CD14-positive monocyte (primary cell): Measurements from ENCODE around the gene DCC. TPM values are rescaled to one million over a fixed set of nuclear protein-coding genes. Genes with fewer than 3 reads are reported as not detected.

Source experiments
- DNase-seq, 3 donors: peaks; one replicate each; pipeline ENCODE4 v3.0.0-alpha.2; 2011 to 2022
- H2AFZ ChIP-seq: 2 replicates; pipeline ENCODE4 v1.6.0; 2012; ENCODE audit warnings: mild to moderate bottlenecking, low read depth, low read length, inconsistent platforms; ENCODE audit not compliant: insufficient read depth, poor library complexity, severe bottlenecking
- H3K27ac ChIP-seq, 2 donors: 1 replicate in 1 of 2; 2 replicates in 1 of 2; pipeline ENCODE4 v1.5.1; 2012 to 2013; ENCODE audit warnings: low read length in 2 of 2, control low read depth in 1 of 2, inconsistent platforms in 1 of 2, low read depth in 1 of 2, mild to moderate bottlenecking in 1 of 2
- H3K27me3 ChIP-seq, 2 donors: one replicate each; pipeline versions ENCODE4 v1.6.0 to v1.6.1; 2011 to 2013; ENCODE audit warnings: low read length in 2 of 2; ENCODE audit not compliant: control insufficient read depth in 2 of 2, insufficient read depth in 2 of 2
- H3K36me3 ChIP-seq, 2 donors: replicated peaks in 1 of 2; 1 replicate in 1 of 2; 2 replicates in 1 of 2; pipeline versions ENCODE4 v1.5.1 to v1.6.1; 2012 to 2013; ENCODE audit warnings: low read length in 2 of 2, control low read depth in 1 of 2, inconsistent platforms in 1 of 2, mild to moderate bottlenecking in 1 of 2; ENCODE audit not compliant: insufficient read depth in 2 of 2, control insufficient read depth in 1 of 2
- H3K4me1 ChIP-seq, 2 donors: 1 replicate in 1 of 2; 2 replicates in 1 of 2; pipeline versions ENCODE4 v1.5.1 to v1.6.1; 2012 to 2013; ENCODE audit warnings: low read length in 2 of 2, control low read depth in 1 of 2, inconsistent platforms in 1 of 2, mild to moderate bottlenecking in 1 of 2, moderate library complexity in 1 of 2; ENCODE audit not compliant: insufficient read depth in 2 of 2, control insufficient read depth in 1 of 2
- H3K4me2 ChIP-seq: replicated peaks from 2 replicates; pipeline ENCODE3; 2012; ENCODE audit warnings: low read length, moderate library complexity, mild to moderate bottlenecking; ENCODE audit not compliant: poor library complexity, severe bottlenecking; ENCODE audit errors: extremely low read depth
- H3K4me3 ChIP-seq, 3 experiments: fragments of 200-600 bp in 1 of 3; sonication (generic) in 1 of 3; replicated peaks in 1 of 3; 1 replicate in 2 of 3; 2 replicates in 1 of 3; pipeline ENCODE4 v1.5.1; 2011 to 2013; ENCODE audit warnings: low read length in 3 of 3, mild to moderate bottlenecking in 3 of 3, control low read depth in 2 of 3, low read depth in 2 of 3, inconsistent platforms in 1 of 3, moderate library complexity in 1 of 3
- H3K79me2 ChIP-seq: 2 replicates; pipeline ENCODE4 v1.6.0; 2012; ENCODE audit warnings: mild to moderate bottlenecking, control low read depth, inconsistent platforms, low read length, moderate library complexity; ENCODE audit not compliant: insufficient read depth
- H3K9ac ChIP-seq: 2 replicates; pipeline ENCODE4 v1.6.0; 2017; ENCODE audit warnings: low read length, mild to moderate bottlenecking; ENCODE audit not compliant: insufficient read depth, poor library complexity, severe bottlenecking
- H3K9me3 ChIP-seq, 2 donors: replicated peaks in 1 of 2; 1 replicate in 1 of 2; 2 replicates in 1 of 2; pipeline versions ENCODE4 v1.5.1 to v1.6.1; 2012 to 2013; ENCODE audit warnings: low read length in 2 of 2, control low read depth in 1 of 2; ENCODE audit not compliant: control insufficient read depth in 1 of 2, insufficient read depth in 1 of 2
- H4K20me1 ChIP-seq: 2 replicates; pipeline ENCODE4 v1.6.0; 2012; ENCODE audit warnings: mild to moderate bottlenecking, low read length, control low read depth, moderate library complexity; ENCODE audit not compliant: insufficient read depth
- H3K27ac Mint-ChIP-seq, 7 donors: one replicate each; pipeline ENCODE4 v1.8.0; 2020; ENCODE audit warnings: mild to moderate bottlenecking in 7 of 7, mixed read lengths in 7 of 7, moderate library complexity in 6 of 7, inconsistent platforms in 2 of 7
- H3K27me3 Mint-ChIP-seq, 3 donors: one replicate each; pipeline ENCODE4 v1.8.0; 2021 to 2022; ENCODE audit warnings: low read depth in 3 of 3, mild to moderate bottlenecking in 3 of 3, mixed read lengths in 3 of 3, moderate library complexity in 3 of 3, inconsistent platforms in 1 of 3
- H3K36me3 Mint-ChIP-seq, 2 donors: one replicate each; pipeline ENCODE4 v1.8.0; 2020; ENCODE audit warnings: mixed read lengths in 2 of 2, inconsistent platforms in 1 of 2, mild to moderate bottlenecking in 1 of 2
- H3K4me1 Mint-ChIP-seq: one replicate; pipeline ENCODE4 v1.8.0; 2020; ENCODE audit warnings: mild to moderate bottlenecking, mixed read lengths
- H3K4me3 Mint-ChIP-seq, 2 donors: one replicate each; pipeline ENCODE4 v1.8.0; 2020; ENCODE audit warnings: mild to moderate bottlenecking in 2 of 2, mixed read lengths in 2 of 2, moderate library complexity in 1 of 2
- H3K9me3 Mint-ChIP-seq, 7 donors: one replicate each; pipeline ENCODE4 v1.8.0; 2020 to 2022; ENCODE audit warnings: mixed read lengths in 7 of 7, mild to moderate bottlenecking in 6 of 7, moderate library complexity in 6 of 7, inconsistent platforms in 2 of 7
- WGBS: methylation state at CpG from one replicate; pipeline ENCODE4 v1.1.5; 2013; ENCODE audit warnings: missing lambda C conversion rate; ENCODE audit not compliant: insufficient coverage; 5-methylcytosine and 5-hydroxymethylcytosine counted together
- intact Hi-C, 2 donors: fragments of 100-400 bp; cut with micrococcal nuclease; formaldehyde crosslinking; loops; one replicate each; pipeline versions ENCODE4 v1.15.0 to v1.15.1; 2023
- polyA plus RNA-seq, 3 donors: library from polyadenylated mRNA; depleted of rRNA in 1 of 3; unstranded in 2 of 3; stranded (reverse) in 1 of 3; fragments of 300-500 nt in 2 of 3; fragments of >200 nt in 1 of 3; fragmentation: Illumina TruSeq in 2 of 3; gene quantifications; 1 replicate in 2 of 3; 2 replicates in 1 of 3; pipeline ENCODE4 v1.2.3, GENCODE V29; 2012 to 2021
- TF ChIP-seq, protein P1 (sequence below): fragments of 200-600 bp; IDR thresholded peaks from one replicate; pipeline ENCODE4 v1.8.0; 2022; ENCODE audit warnings: antibody characterized with exemption, mild to moderate bottlenecking

Gene DCC
- polyA plus RNA-seq, 3 donors = not detected

DNA sequence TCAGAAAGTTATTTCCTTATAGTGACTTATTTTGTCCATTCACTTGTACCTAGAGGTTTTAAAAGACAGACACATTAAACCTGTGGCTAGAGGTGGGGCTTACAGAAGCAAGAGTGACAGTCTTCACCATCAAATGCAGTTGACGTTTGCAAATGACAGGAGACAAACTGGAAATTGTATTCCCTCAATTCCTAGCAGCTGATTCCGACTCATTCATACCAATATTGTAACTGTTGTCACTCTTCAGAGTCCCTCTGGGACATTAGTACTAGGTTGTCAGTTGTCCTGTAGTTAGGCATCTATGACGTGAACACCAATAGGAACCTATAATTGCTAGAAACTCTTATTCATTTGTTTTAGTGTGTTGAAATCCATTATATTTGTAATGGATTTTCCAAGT lies 794.7 kb downstream of the DCC start:
- peaks cover 0 to 2% (median 0%) of the 10 kb centered on the region in 3 donors for H3K27me3 Mint-ChIP-seq
- no peaks in the 10 kb centered on the region for H3K4me1 Mint-ChIP-seq
- Histone ChIP-seq H3K36me3 (no peaks in the 10 kb centered on the region), H3K9ac (no peak overlapping the region), H3K4me1 (no peaks in the 10 kb centered on the region), H4K20me1 (no peaks in the 10 kb centered on the region), H3K9me3 (no peaks in the 10 kb centered on the region), H3K4me3 (no peak overlapping the region), H3K79me2 (no peaks in the 10 kb centered on the region), H3K27ac (no peak overlapping the region), H2AFZ (no peak overlapping the region), H3K4me2 (no peak overlapping the region), H3K27me3 (no peaks in the 10 kb centered on the region)
- TF ChIP-seq, protein P1, sequence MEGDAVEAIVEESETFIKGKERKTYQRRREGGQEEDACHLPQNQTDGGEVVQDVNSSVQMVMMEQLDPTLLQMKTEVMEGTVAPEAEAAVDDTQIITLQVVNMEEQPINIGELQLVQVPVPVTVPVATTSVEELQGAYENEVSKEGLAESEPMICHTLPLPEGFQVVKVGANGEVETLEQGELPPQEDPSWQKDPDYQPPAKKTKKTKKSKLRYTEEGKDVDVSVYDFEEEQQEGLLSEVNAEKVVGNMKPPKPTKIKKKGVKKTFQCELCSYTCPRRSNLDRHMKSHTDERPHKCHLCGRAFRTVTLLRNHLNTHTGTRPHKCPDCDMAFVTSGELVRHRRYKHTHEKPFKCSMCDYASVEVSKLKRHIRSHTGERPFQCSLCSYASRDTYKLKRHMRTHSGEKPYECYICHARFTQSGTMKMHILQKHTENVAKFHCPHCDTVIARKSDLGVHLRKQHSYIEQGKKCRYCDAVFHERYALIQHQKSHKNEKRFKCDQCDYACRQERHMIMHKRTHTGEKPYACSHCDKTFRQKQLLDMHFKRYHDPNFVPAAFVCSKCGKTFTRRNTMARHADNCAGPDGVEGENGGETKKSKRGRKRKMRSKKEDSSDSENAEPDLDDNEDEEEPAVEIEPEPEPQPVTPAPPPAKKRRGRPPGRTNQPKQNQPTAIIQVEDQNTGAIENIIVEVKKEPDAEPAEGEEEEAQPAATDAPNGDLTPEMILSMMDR = no peak
- WGBS = no CpG with 5 or more reads among the region's 3 CpGs
- H3K9me3 Mint-ChIP-seq = peaks cover 0 to 4% (median 2%) of the 10 kb centered on the region in 7 donors
- no peak overlapping the region for H3K27ac Mint-ChIP-seq
- intact Hi-C loops = no loop called here
- H3K4me3 Mint-ChIP-seq = no peak overlapping the region
- no peaks in the 10 kb centered on the region for H3K36me3 Mint-ChIP-seq
- DNase-seq = no peak

DNA sequence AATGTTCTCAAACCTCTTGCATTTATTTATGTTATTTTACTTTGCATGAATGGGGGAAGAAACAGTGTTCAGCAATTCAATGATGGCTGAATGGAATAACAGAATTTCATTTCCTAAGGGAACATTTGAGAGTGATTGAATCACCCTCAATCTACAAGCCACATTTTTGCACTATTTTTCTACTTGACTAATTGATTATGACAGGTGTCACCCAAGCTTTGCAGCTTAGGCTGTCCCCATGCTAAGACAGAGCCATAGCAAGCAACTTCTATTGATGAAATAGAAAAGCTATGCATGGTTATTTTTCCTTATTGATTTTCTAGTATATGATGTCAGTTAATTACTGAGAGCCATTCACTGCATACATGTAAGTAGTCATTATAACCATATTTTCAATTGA lies 795.7 kb downstream of the DCC start:
- no peak overlapping the region for H3K4me2 ChIP-seq
- no peak overlapping the region for H3K4me3 Mint-ChIP-seq
- no peaks in the 10 kb centered on the region for H3K79me2 ChIP-seq
- no peaks in the 10 kb centered on the region for H4K20me1 ChIP-seq
- H3K27ac Mint-ChIP-seq = no peak overlapping the region
- H3K4me1 Mint-ChIP-seq = no peaks in the 10 kb centered on the region
- TF ChIP-seq, protein P1 = no peak
- H3K9me3 Mint-ChIP-seq = peaks cover 0 to 4% (median 2%) of the 10 kb centered on the region in 7 donors
- H3K27ac ChIP-seq = no peak overlapping the region
- H3K36me3 ChIP-seq = no peaks in the 10 kb centered on the region
- no peaks in the 10 kb centered on the region for H3K4me1 ChIP-seq
- intact Hi-C loops = no loop called here
- H3K27me3 Mint-ChIP-seq = peaks cover 0 to 2% (median 0%) of the 10 kb centered on the region in 3 donors
- no peaks in the 10 kb centered on the region for H3K9me3 ChIP-seq
- no peaks in the 10 kb centered on the region for H3K36me3 Mint-ChIP-seq
- H2AFZ ChIP-seq = no peak overlapping the region
- no peaks in the 10 kb centered on the region for H3K27me3 ChIP-seq
- no peak for DNase-seq
- H3K9ac ChIP-seq = no peak overlapping the region
- no peak overlapping the region for H3K4me3 ChIP-seq
